Activated effector memory CD4-positive, alpha-beta T cell treated with anti-CD3 and anti-CD28 coated beads, Interleukin-2, amount 50 U/mL, for 16 hours (primary cell): Measurements from ENCODE around the gene ZNF12.

Experiments used
- DNase-seq: peaks from one replicate; pipeline ENCODE4 v3.0.0-alpha.2; 2020

Gene ZNF12

DNA sequence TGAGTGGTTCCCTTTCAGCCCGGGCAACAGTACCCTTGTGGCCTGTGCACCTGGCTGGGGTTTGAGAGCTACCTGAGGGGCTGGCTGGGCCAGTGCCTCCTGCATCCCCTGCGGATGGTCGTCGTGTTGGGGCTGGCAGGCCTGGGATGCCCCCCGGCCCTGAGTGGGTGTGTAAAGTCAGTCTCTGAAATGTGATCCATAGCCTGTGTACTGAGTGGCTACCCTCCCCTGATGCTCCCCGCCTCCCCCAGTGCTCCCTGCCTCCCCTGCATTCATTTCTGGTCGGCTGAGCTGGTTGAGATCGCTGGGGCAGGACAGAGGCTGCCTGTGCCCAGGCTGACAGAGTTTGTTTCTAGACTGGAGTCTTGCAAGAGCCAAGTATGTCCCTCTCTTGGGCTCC, 60.3 kb downstream of the ZNF12 start:
- DNase-seq = no peak

DNA sequence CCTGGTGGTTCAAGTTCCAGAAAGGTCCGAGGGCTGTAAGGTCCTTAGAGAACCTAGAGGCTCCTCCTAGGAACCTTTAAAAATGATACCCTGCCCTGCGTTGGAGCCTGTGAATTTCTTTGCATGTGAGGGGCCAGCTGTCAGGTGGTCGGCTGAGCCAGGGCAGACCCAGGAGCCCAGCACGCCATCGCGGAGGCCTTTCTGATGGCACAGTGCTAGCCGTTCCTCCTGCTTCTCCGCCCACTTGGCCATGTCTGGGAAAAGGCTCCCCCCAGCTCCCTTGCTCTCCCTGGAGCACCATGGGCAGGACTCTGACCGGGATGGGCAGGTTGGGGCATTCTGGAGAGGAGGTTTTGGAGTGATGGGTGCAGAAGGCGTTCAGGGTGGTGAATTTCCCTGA, 62.0 kb downstream of the ZNF12 start:
- DNase-seq = no peak

DNA sequence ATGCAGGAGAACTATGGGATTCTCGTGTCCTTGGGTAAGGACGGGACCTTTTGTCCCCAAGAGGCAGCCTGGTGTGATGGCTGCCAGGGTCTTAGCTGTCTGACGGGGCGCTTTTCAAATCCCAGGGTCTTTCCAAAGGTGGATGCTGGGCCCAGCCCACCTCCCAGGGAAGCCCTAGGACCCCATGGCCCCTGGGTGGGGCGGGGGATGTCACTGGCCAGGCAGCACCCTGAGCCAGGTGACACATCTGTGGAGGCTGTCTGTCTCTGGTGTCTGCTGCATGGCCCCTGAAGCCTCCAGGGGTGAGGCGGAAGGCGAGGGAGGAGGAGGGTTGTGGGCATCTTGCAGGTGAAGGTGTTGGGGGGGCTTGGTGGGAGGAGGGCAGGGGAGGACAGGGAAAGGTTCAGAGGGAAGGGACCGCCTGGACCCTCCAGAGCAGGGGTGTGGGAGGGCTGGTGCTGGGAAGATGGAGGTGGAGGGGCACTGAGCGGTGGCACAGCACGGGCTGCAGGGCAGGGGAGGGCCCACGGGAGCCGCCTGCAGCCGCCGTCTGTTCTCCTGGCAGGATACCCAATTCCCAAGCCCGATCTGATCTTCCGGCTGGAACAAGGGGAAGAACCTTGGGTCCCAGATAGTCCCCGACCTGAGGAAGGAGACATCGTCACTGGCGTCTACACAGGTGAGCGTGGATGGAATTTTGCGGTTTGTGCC, 62.7 kb downstream of the ZNF12 start:
- DNase-seq = no peak

DNA sequence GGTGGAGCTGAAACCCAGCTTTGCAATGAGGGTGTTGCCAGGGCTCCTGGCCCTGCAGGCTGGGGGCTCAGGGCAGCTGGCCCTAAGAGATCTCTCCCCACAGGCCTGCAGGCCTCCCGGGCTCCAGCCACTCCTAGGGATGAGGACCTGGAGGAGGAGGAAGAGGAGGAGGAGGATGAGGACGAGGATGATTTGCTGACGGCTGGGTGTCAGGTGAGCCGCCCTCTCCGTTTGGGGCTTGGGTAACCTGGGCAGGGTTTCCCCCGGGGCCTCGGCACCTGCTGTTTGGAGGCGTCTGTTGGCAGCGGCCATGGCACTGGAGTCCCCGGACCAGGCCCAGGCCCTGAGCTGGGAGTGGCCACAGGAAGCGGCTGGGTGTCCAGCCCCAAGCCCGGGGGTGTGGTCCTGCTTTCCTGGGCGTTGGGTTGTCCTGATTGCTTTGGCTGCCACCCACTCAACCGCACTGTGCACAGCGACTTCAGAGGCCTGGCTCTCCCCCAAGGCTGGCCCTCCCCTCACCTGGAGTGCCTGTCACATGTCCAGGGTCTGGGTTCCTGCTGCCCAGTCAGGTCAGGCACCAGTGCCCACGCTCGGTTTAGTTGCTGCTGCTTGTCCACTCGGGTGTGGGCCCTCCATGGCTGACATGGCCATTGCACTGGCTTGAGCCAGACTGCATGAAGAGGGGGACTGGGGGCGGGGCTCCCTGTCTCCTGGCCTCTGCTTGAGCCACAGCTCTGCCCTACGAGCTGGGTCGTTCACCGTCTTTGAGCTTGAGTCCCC, 63.7 kb downstream of the ZNF12 start:
- DNase-seq = no peak

DNA sequence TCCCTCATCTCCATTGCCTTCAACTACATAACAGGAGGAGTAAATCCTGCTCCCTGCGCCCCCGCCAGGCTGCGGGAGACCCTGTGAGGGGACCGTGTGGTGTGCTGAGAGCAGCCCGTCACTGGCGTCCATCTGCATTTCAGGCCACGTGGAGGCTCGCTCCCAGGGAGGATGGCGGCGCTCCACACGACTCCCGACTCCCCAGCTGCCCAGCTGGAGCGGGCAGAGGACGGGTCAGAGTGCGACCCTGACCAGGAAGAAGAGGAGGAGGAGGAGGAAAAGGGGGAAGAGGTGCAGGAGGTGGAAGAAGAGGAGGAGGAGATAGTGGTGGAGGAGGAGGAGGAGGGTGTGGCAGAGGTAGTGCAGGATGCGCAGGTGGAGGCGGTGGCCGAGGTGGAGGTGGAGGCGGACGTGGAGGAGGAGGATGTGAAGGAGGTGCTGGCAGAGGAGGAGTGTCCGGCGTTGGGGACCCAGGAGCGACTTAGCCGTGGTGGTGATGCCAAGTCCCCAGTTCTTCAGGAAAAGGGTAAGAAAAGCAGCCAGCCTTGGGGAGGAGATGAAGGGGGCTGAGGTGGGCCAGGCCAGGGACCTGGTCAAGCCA, 64.4 kb downstream of the ZNF12 start:
- DNase-seq = no peak

DNA sequence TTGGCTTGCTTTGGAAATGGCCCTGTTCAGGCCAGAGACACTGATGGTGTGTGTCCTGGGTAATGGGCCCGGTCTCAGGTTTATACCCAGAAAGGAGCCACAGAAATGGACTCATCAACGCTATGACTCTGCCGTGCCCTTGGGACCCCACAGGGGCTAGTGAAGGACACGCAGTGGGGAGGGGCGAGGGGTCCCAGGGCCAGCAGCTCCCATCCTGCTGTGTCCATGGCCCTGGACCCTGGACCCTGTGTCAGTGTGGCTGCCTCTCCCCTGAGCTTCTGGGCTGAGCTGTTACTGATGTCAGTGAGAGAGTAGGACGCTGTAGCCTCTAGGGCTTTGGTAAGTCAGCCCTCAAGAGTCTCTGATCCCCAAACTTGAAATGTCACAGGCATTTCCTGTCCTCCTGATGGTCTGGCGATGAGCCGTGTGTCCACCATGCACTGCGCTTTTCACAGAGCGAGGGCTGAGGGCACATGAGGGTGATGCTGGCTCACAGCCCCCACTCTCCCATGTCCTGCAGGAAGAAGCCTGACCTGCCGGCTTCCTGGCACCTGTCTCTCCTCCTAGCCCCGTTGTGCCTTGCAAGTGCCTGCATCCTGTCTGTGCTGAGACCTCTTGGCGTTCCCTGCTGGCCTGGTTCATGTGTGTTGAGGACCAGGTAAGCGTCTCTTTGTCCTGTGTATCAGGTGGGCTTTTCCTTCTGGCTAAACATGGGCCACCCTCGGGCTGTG, 65.3 kb downstream of the ZNF12 start:
- no peak for DNase-seq

DNA sequence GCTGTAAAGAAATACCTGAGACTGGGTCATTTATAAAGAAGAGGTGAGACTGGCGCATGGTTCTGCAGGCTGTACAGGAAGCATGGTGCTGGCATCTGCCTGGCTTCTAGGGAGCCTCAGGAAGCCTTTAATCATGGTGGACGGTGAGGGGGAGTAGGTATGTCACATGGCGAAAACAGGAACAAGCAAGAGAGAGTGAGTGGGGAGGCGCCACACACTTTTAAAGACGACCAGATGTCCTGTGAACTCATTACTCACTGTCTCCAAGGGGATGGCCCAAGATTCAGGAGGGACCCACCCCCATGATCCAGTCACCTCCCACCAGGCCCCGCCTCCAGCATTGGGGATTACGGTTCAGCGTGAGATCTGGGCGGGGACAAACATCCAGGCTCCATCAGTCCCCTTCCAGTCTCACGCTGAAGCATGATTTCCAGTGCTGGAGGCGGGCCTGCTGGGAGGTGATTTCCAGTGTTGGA, 66.5 kb downstream of the ZNF12 start:
- no peak for DNase-seq

DNA sequence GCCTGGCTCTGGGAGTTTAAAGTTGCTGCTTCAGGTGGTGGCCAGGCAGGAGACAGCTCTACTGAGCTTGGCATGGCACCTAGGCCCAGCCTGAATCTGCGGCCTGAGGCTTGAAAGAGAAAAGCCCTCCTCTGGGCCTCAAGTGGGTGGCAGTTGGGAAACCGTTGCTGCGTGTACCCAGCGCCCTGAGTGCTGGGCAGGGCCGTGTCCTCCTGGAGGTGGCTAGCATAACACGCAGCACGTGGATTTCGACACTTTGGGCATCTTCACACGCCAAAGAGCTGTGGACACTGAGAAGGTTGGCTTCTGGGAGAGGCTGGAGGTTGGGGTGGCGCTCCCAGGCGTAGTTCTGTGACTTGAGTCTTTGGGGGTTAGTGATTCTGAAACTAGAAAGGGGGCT, 67.1 kb downstream of the ZNF12 start:
- no peak for DNase-seq

DNA sequence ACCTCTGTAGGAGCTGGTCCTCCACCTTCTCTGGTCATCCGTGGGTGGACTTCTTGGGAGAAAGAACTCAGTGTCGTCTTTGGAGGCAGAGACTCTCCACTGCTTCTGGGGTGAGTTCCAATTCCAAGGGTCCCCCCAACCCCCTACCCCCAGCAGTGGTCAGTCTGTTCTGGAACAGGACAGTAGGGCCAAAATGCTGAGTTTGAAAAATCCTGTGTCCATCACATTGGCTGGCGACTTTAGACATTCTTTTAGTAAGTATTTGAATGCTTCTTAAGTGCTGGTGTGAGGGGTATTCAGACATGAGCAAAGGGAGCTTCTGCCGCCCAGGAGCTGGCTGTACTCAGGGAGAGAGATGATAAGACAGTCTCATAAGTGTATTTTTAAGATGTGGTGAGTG, 67.7 kb downstream of the ZNF12 start:
- DNase-seq = no peak
